Measurements from ENCODE around the gene SEC24D.

Gene SEC24D

DNA sequence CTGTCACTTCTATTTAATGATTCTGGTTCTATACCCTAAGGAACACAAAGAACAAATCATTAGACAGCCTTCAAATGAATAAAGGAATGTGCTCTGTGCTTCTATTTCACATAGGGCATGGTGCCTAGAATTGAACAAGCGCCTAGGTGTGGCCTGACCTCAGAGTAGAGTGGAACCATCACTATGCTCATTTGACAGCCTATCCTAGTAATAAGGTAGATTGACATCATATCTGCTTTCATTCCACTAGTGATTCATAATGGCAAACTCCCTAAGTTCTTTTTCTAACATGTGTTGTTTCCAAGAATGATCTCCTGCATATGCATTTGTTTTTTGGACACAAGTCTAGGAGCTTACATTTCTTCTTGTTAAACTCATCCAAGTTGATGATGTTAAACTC is 114.2 kb downstream of the SEC24D start:
- TF ChIP-seq BHLHE40 (IDR thresholded peaks at IDR 0.05; ENCODE audit: borderline replicate concordance) (no peak), ARNT (IDR thresholded peaks at IDR 0.05) (no peak), NFRKB (IDR thresholded peaks at IDR 0.05) (no peak), L3MBTL2 (conservative IDR thresholded peaks at IDR 0.05) (no peak), LEF1 (IDR thresholded peaks at IDR 0.05; ENCODE audit: borderline replicate concordance) (no peak), FOXA1 (IDR thresholded peaks at IDR 0.05) (no peak), HDGF (IDR thresholded peaks at IDR 0.05; ENCODE audit: borderline replicate concordance) (no peak), ZNF384 (IDR thresholded peaks at IDR 0.05) (no peak), SP1 (IDR thresholded peaks at IDR 0.05) (no peak), ELF4 (IDR thresholded peaks at IDR 0.05) (no peak), PKNOX1 (IDR thresholded peaks at IDR 0.05) (no peak), SUZ12 (IDR thresholded peaks at IDR 0.05) (no peak), TARDBP (IDR thresholded peaks at IDR 0.05) (no peak), FOXM1 (IDR thresholded peaks at IDR 0.05; ENCODE audit: borderline replicate concordance) (no peak), CTBP1 (IDR thresholded peaks at IDR 0.05; ENCODE audit: borderline replicate concordance) (no peak), FOXK2 (IDR thresholded peaks at IDR 0.05) (no peak)
- ChIA-PET POLR2A (no interaction called here), CTCF (no interaction called here)
- DNase-seq (ENCODE audit: extremely low spot score) = no peak

DNA sequence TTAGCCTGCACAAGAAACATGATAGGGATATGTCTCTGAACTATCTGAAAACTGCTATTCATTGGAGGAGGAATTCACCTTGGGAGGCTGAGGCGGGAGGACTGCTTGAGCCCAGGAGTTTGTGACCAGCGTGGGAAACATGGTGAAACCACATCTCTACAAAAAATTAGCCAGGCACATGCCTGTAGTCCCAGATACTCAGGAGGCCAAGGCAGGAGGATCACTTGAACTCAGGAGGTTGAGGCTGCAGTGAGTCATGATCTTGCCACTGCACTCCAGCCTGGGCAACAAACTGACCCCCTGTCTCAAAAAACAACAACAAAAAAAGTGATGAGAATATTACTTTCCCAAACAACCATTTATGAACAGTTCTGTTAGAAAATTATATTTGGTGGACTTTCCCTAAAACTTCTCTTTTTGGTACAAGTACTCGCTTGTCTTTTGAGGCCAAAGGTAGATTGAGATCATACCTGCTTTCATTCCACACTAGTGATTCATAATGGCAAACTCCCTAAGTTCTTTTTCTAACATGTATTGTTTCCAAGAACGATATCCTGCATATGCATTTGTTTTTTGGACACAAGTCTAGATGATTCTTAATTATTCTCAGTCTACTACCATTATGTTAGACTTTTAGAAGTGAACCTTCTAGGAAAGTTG is 117.3 kb downstream of the SEC24D start:
- TF ChIP-seq BHLHE40 (IDR thresholded peaks at IDR 0.05; ENCODE audit: borderline replicate concordance) (no peak), L3MBTL2 (conservative IDR thresholded peaks at IDR 0.05) (no peak), TARDBP (IDR thresholded peaks at IDR 0.05) (no peak), SUZ12 (IDR thresholded peaks at IDR 0.05) (no peak), FOXM1 (IDR thresholded peaks at IDR 0.05; ENCODE audit: borderline replicate concordance) (no peak), FOXK2 (IDR thresholded peaks at IDR 0.05) (no peak), ZNF384 (IDR thresholded peaks at IDR 0.05) (no peak), CTBP1 (IDR thresholded peaks at IDR 0.05; ENCODE audit: borderline replicate concordance) (no peak), HDGF (IDR thresholded peaks at IDR 0.05; ENCODE audit: borderline replicate concordance) (no peak), FOXA1 (IDR thresholded peaks at IDR 0.05) (no peak), ELF4 (IDR thresholded peaks at IDR 0.05) (no peak), LEF1 (IDR thresholded peaks at IDR 0.05; ENCODE audit: borderline replicate concordance) (no peak), ARNT (IDR thresholded peaks at IDR 0.05) (no peak), SP1 (IDR thresholded peaks at IDR 0.05) (no peak), PKNOX1 (IDR thresholded peaks at IDR 0.05) (no peak), NFRKB (IDR thresholded peaks at IDR 0.05) (no peak)
- DNase-seq (ENCODE audit: extremely low spot score) = no peak
- ChIA-PET CTCF (no interaction called here), POLR2A (no interaction called here)

DNA sequence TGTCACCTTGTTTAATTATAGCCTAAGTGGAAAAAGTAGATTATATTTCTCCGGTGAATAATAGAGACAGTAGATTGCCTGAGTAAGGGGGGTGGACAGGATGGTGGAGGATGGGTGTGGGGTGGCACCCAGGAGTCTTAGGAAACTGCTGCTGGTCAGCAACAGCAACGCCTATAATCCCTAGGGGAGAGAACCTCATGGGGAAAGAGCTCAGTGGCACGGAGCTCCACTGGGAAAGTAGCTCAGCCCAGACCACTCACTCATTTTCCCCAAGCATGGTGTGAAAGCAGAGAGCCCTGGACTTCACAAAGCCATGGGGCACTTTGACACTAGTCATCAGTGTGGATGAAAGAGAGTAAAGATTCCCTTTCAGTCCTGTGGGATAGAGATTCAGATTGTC is 119.6 kb downstream of the SEC24D start:
- DNase-seq (ENCODE audit: extremely low spot score) = no peak
- POLR2A ChIA-PET = no interaction called here
- TF ChIP-seq FOXK2 (IDR thresholded peaks at IDR 0.05) = no peak
- TF ChIP-seq NFRKB (IDR thresholded peaks at IDR 0.05) = no peak
- no peak for TF ChIP-seq ARNT (IDR thresholded peaks at IDR 0.05)
- no peak for TF ChIP-seq FOXM1 (IDR thresholded peaks at IDR 0.05; ENCODE audit: borderline replicate concordance)
- TF ChIP-seq LEF1 (IDR thresholded peaks at IDR 0.05; ENCODE audit: borderline replicate concordance) = no peak
- TF ChIP-seq TARDBP (IDR thresholded peaks at IDR 0.05) = no peak
- TF ChIP-seq CTBP1 (IDR thresholded peaks at IDR 0.05; ENCODE audit: borderline replicate concordance) = no peak
- CTCF ChIA-PET = no interaction called here

GRCh38 chr4:118714682-118715081 is 121.2 kb downstream of the SEC24D start:
- ChIA-PET CTCF (no interaction called here), POLR2A (no interaction called here)
- no peak for DNase-seq (ENCODE audit: extremely low spot score)
- no peak for TF ChIP-seq ARNT (IDR thresholded peaks at IDR 0.05)
- no peak for TF ChIP-seq TARDBP (IDR thresholded peaks at IDR 0.05)
- TF ChIP-seq LEF1 (IDR thresholded peaks at IDR 0.05; ENCODE audit: borderline replicate concordance) = no peak
- TF ChIP-seq BHLHE40 (IDR thresholded peaks at IDR 0.05; ENCODE audit: borderline replicate concordance) = no peak
- no peak for TF ChIP-seq L3MBTL2 (conservative IDR thresholded peaks at IDR 0.05)
- TF ChIP-seq FOXA1 (IDR thresholded peaks at IDR 0.05) = no peak
- no peak for TF ChIP-seq HDGF (IDR thresholded peaks at IDR 0.05; ENCODE audit: borderline replicate concordance)
- TF ChIP-seq FOXK2 (IDR thresholded peaks at IDR 0.05) = no peak
- no peak for TF ChIP-seq ELF4 (IDR thresholded peaks at IDR 0.05)
- TF ChIP-seq NFRKB (IDR thresholded peaks at IDR 0.05) = no peak
- TF ChIP-seq FOXM1 (IDR thresholded peaks at IDR 0.05; ENCODE audit: borderline replicate concordance) = no peak
- TF ChIP-seq PKNOX1 (IDR thresholded peaks at IDR 0.05) = no peak
- no peak for TF ChIP-seq CTBP1 (IDR thresholded peaks at IDR 0.05; ENCODE audit: borderline replicate concordance)
- no peak for TF ChIP-seq SUZ12 (IDR thresholded peaks at IDR 0.05)
- no peak for TF ChIP-seq SP1 (IDR thresholded peaks at IDR 0.05)
- no peak for TF ChIP-seq ZNF384 (IDR thresholded peaks at IDR 0.05)

DNA sequence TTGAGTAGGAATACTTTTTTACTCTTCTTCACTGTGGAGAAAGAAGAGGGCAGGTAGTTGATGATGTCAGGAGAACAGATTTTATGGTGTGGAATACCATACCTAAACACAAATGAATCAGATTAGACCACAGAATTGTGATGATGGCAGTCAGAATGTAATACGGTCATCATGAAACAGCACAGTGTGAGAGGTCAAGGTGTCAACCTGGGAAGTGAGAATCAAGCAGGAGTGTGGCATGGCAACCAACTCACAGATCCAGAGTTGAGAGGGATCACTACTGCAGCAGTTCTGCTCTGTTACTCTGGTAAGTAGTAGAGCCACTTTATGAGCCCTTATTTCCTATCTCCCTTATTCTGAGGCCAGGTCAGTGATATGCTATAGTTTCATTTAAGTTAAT is 123.1 kb downstream of the SEC24D start:
- no peak for DNase-seq (ENCODE audit: extremely low spot score)
- no peak for TF ChIP-seq TARDBP (IDR thresholded peaks at IDR 0.05)
- TF ChIP-seq HDGF (IDR thresholded peaks at IDR 0.05; ENCODE audit: borderline replicate concordance) = no peak
- no peak for TF ChIP-seq SUZ12 (IDR thresholded peaks at IDR 0.05)
- TF ChIP-seq BHLHE40 (IDR thresholded peaks at IDR 0.05; ENCODE audit: borderline replicate concordance) = no peak
- TF ChIP-seq L3MBTL2 (conservative IDR thresholded peaks at IDR 0.05) = no peak
- no peak for TF ChIP-seq FOXK2 (IDR thresholded peaks at IDR 0.05)
- no peak for TF ChIP-seq FOXA1 (IDR thresholded peaks at IDR 0.05)
- no peak for TF ChIP-seq SP1 (IDR thresholded peaks at IDR 0.05)
- TF ChIP-seq CTBP1 (IDR thresholded peaks at IDR 0.05; ENCODE audit: borderline replicate concordance) = no peak
- no peak for TF ChIP-seq FOXM1 (IDR thresholded peaks at IDR 0.05; ENCODE audit: borderline replicate concordance)
- TF ChIP-seq ARNT (IDR thresholded peaks at IDR 0.05) = no peak
- no peak for TF ChIP-seq ELF4 (IDR thresholded peaks at IDR 0.05)
- TF ChIP-seq PKNOX1 (IDR thresholded peaks at IDR 0.05) = no peak
- TF ChIP-seq LEF1 (IDR thresholded peaks at IDR 0.05; ENCODE audit: borderline replicate concordance) = no peak
- no peak for TF ChIP-seq NFRKB (IDR thresholded peaks at IDR 0.05)
- ChIA-PET POLR2A (no interaction called here), CTCF (interaction anchor here (0.6 kb wide), 1 partner anchor 369 kb away, joined by 3 read pairs; no protein-coding TSS in a partner anchor)
